ENCODE measurements around the gene EXOSC9.

EXOSC9 gene

DNA sequence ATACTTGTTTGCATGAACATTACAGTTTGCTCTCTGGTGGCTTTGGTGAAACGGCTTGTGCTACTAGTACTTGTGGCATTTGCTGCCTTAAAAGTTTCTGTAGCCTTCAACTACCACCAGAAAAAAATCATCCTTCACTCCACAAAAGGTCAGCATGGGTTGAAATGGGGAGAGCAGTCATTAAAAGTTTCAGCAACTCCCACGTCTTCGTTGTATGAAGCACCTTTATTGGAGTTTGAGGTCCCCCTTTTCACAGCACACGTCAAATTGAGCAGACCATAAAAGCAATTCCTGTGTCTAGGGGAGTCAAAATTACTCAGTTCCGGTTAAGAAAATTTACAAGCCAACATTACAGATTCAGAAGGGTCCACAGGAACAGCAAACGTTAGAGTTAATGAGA lies 45.5 kb downstream of the EXOSC9 start:
- DNase-seq: no peak
- no peak overlapping the region for H3K4me3 ChIP-seq
- TF ChIP-seq, protein P1, sequence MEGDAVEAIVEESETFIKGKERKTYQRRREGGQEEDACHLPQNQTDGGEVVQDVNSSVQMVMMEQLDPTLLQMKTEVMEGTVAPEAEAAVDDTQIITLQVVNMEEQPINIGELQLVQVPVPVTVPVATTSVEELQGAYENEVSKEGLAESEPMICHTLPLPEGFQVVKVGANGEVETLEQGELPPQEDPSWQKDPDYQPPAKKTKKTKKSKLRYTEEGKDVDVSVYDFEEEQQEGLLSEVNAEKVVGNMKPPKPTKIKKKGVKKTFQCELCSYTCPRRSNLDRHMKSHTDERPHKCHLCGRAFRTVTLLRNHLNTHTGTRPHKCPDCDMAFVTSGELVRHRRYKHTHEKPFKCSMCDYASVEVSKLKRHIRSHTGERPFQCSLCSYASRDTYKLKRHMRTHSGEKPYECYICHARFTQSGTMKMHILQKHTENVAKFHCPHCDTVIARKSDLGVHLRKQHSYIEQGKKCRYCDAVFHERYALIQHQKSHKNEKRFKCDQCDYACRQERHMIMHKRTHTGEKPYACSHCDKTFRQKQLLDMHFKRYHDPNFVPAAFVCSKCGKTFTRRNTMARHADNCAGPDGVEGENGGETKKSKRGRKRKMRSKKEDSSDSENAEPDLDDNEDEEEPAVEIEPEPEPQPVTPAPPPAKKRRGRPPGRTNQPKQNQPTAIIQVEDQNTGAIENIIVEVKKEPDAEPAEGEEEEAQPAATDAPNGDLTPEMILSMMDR (IDR thresholded peaks at IDR 0.05): no peak
- intact Hi-C loops (cut with DNase I; ENCODE audit: low total_unique reads): no loop called here
- no peaks in the 10 kb centered on the region for H3K4me1 ChIP-seq
- no peaks in the 10 kb centered on the region for H3K27me3 ChIP-seq
- no peak overlapping the region for H3K27ac ChIP-seq
- H3K36me3 ChIP-seq: peaks cover 28 to 71% (median 53%) of the 10 kb centered on the region in 3 donors
- no peaks in the 10 kb centered on the region for H3K9me3 ChIP-seq

DNA sequence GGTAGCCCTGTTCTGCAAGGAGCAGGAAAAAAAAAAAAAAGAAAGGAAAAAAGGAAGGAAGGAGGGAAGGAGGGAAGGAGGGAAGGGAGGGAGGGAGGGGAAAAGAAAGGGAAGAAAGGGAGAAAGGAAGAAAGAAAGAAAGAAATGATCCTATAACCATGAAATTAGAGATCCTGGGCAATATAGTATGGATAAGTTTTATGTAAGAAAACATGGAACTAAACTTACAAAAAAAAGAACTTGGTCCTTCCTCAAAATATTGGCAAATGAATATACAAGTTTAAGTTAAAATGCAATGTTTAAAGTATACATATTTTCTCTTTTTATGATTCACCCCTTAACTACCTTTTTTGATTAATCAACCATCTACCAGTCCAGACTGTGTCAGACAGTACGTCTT lies 50.2 kb downstream of the EXOSC9 start:
- no peak overlapping the region for H3K27ac ChIP-seq
- H3K27me3 ChIP-seq: no peaks in the 10 kb centered on the region
- H3K36me3 ChIP-seq: peaks cover 34 to 46% (median 41%) of the 10 kb centered on the region in 3 donors
- no peak for DNase-seq
- intact Hi-C loops (cut with DNase I; ENCODE audit: low total_unique reads): no loop called here
- H3K4me1 ChIP-seq: no peaks in the 10 kb centered on the region
- no peaks in the 10 kb centered on the region for H3K9me3 ChIP-seq
- H3K4me3 ChIP-seq: no peak overlapping the region
- TF ChIP-seq, protein P1 (IDR thresholded peaks at IDR 0.05): no peak

DNA sequence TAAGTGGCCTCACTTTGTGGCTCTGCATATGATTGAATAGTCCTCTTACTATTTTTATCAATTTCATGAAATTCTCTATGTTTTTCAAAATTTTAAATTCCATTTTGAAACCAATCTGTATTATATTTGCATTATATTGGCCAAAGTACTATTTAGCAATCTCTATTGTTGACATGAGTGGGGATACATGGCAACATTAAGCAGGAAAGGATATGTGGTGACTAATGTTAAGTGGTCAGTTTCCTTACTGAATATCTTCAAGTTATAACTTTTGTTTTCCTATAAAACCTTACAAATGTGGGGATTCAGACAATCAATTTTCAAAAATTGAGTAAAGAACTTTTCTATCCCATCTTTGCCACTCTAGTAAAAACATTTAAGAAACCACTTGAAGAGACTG lies 59.0 kb downstream of the EXOSC9 start:
- TF ChIP-seq, protein P1 (IDR thresholded peaks at IDR 0.05): no peak
- Histone ChIP-seq H3K36me3 (peaks cover 9 to 57% (median 41%) of the 10 kb centered on the region in 3 donors), H3K27ac (no peak overlapping the region), H3K9me3 (no peaks in the 10 kb centered on the region), H3K4me1 (peaks cover 0 to 6% (median 0%) of the 10 kb centered on the region in 4 donors), H3K4me3 (no peak overlapping the region), H3K27me3 (no peaks in the 10 kb centered on the region)
- intact Hi-C loops (cut with DNase I; ENCODE audit: low total_unique reads): no loop called here
- no peak for DNase-seq

DNA sequence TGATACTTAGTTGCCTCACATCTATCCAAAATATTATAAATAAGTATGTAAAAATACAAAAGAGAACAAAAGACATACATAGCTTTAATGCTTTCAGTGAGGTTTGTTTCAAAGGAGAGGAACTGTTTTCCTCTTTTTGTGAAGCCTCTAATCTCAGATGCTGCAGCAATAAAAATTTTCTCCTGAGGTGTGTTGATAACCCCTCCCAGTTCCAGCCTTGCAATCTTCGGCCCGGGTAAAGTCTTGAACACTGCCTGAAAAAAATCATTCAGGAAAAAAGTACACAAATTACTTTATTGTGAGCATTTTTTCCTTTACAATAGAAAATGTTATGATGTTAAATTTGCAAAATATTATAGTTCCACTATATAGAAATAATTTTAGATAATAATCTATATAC lies 60.3 kb downstream of the EXOSC9 start:
- no peak overlapping the region for H3K27ac ChIP-seq
- no peak overlapping the region for H3K4me3 ChIP-seq
- TF ChIP-seq, protein P1 (IDR thresholded peaks at IDR 0.05): no peak
- H3K36me3 ChIP-seq: peaks cover 10 to 57% (median 41%) of the 10 kb centered on the region in 3 donors
- H3K9me3 ChIP-seq: no peaks in the 10 kb centered on the region
- H3K4me1 ChIP-seq: peaks cover 0 to 7% (median 0%) of the 10 kb centered on the region in 4 donors
- DNase-seq: no peak
- no peaks in the 10 kb centered on the region for H3K27me3 ChIP-seq
- intact Hi-C loops (cut with DNase I; ENCODE audit: low total_unique reads): no loop called here

DNA sequence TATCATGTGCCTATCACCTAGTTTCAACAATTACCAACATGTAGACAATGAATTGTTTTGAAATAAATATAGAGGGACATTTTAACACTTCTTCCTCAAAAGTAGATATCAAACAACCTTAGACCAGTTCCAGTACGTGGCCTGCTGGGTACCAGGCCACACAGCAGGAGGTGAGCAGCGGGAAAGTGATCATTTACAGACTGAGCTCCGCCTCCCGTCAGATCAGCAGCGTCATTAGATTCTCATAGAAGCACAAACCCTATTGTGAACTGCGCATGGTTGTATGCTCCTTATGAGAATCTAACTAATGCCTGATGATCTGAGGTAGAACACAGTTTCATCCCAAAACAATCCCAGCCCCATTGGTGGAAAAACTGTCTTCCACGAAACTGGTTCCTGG lies 62.7 kb downstream of the EXOSC9 start:
- H3K36me3 ChIP-seq: peaks cover 16 to 48% (median 38%) of the 10 kb centered on the region in 3 donors
- H3K27me3 ChIP-seq: no peaks in the 10 kb centered on the region
- no peaks in the 10 kb centered on the region for H3K9me3 ChIP-seq
- TF ChIP-seq, protein P1 (IDR thresholded peaks at IDR 0.05): no peak
- no peak overlapping the region for H3K4me3 ChIP-seq
- intact Hi-C loops (cut with DNase I; ENCODE audit: low total_unique reads): no loop called here
- peaks cover 0 to 9% (median under 1%) of the 10 kb centered on the region in 4 donors for H3K4me1 ChIP-seq
- no peak for DNase-seq
- H3K27ac ChIP-seq: no peak overlapping the region

Measured in tibial artery (tissue), 4 donors.